GM18520 (cell line): ENCODE results near the gene SEC14L1.

ENCODE experiments used
- ATAC-seq: cut with Tn5 transposase; IDR thresholded peaks from one replicate; pipeline ENCODE4 v1.9.1; 2021; ENCODE audit not compliant: unreplicated experiment

The SEC14L1 gene

GRCh38 chr17:77160875-77161530 lies 20.2 kb downstream of the SEC14L1 start:
- ATAC-seq = no peak

GRCh38 chr17:77161953-77162352 lies 21.2 kb downstream of the SEC14L1 start:
- ATAC-seq = no peak

- no peak for ATAC-seq
Measured at GRCh38 chr17:77163001-77163400, 22.2 kb downstream of the SEC14L1 start.

DNA sequence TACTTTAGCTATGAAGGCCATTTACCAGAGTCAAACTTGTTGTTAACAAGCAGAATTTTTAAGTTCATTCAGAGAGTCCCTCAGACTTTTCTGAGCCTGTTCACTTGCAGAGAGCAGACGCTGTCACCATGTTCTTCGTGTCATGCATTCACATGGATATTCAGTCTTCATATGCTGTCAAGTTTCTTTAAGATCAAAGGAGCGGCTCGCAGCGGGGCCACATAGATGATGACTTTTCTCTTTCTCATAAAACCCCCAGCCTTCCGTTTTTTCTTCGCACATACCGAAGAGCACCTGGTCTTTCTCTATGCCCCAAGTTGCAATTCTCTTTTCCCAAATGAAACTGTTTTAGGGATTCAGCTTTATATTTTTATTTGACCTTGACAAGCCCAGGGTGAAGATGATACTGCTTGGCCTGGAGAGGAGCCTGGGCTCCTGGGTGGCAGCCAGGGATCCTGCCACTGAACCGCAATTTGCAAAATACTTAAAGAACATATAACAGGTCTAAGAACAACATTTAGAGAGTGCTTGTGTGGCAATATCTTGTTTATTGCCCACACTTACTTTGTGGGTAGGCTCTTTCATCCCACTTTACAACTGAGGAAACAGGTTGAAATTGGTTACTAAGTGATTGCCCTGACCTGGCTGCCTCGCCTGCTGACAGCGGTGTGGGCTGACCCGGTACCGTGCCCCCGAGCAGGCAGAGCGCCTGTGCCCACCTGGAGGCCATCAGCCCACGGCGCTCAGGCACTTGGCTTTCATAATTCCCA lies 22.9 kb downstream of the SEC14L1 start:
- ATAC-seq = no peak

DNA sequence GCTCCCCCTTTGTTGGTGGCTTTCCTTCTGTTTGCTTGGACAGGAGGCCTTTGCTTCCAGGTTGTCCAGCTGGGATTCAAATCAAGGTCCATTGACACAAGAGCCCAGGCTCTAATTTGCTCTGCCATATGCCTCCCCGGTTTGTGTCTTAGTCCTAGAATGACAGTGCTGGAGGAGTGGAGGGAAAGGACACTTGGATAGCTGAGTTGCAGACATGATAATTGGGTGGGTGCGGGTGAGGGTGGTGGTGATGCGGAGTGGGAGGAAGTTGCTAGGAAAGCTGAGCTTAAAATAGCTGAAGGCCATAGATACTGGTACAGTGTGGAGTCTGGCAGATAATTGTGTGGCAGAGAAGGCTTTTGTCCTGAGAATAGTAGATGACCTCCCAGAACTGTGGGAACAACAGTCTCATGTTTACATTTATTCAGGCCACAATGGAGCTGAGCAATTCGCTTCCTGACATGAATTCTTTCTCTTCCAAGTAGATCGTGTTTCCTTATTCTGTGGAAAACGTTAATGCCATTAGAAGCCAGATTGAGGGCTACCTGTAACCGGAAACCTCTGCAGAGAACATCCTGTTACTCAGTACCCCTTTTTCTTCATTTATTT lies 23.8 kb downstream of the SEC14L1 start:
- ATAC-seq = no peak

GRCh38 chr17:77165577-77165976 lies 24.8 kb downstream of the SEC14L1 start:
- ATAC-seq = no peak

DNA sequence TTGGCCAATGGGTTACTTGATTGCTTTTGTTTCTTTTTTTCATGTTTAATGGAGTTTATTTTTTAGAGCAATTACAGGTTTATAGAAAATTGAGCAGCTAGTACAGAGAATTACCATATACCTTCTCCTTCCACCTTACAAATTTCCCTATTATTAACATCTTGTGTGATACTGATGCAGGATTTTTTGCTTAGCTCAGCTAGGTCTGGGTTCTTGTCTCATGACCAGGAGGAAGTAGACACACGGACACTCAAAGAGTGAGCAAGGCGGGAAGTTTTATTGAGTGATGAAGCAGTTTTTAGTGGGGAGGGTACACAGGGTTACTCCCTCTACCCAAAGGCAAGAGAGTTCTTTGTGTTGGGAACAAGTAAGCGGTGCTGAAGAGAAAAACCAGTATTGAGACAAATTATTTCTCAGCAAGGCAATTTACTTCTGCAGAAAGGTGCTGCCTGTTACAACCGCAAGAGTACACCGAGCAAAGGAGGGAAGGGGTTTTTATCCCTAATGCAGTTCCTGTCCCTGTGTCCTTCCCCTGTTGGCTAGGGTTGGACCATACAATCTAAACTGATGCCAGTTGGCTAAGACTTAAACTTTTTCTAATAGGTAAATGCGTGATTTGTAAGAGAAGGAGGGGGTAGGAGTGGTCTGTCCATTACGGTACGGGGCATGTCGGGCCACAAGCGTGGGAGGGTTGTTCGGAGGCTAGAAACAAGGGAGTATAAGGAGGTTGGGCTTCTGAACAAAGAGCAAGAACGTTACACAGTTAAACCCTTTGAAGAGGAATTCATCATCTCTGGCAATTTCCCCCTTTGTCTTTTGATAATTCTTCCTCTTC lies 26.9 kb downstream of the SEC14L1 start:
- ATAC-seq = no peak

GRCh38 chr17:77173104-77173503 lies 32.3 kb downstream of the SEC14L1 start:
- ATAC-seq = no peak

DNA sequence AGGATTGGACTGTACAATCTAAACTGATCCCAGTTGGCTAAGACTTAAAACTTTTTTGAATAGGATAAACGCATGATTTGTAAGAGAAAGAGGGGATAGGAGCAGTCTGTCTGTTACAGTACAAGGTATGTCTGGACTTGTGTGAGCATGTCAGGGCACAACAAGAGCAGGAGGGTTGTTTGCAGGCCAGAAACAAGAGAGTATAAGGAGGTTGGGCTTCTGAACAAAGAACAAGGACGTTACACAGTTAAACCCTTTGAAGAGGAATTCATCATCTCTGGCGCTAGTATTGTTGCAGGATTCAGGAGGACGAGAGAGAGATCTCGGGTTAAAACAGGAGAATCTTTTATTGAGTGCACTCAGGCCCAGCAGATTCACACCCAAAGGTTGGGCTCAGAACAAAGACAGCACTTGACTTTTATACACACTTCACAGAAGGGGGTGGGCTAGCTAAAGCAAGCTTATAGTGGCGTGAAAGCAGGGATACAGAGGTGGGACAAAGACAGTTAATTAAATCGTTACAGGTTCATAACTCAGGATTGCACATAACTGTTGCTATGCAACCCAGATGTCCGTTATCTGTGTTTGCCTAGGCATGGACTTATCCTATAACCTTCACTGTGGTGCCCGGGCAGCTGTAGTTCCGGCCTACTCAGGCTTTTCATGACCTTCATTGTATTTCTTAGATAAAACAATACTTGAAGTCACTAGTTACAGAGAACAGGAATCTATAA lies 34.3 kb downstream of the SEC14L1 start:
- no peak for ATAC-seq

DNA sequence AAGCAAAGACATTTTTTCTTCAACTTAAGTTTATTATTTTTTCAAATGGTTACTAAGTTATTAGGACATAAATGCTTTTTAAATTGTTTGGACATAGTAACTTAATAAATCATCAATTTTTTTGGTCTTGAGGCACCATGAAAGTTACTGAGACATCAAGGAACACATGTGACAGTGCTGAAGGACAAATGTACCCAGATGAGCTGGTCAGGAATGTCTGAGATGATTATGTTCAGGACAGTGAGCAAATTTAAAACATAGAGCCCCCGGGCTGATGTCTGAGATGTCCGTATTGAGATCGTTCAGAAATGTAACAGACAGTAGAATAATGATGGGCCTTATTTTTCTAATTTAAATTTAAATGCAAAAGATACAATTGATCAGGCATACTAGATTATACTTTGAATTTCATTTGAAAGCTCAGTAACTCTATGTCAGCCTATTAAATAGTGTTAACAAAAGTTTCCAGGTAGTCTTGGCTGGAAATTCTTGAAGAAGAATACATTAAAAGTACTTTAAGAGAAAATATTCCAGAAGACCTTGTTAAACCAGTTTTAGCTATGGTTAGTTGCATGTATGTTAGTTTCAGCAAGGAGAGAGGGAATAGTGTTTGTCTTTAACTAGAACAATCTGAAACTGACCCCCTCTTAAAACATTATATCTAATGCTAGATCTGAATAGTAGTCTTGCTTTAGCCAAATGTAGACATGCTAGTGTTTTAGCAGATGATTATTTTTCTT lies 36.4 kb downstream of the SEC14L1 start:
- no peak for ATAC-seq

- ATAC-seq = no peak
Measured at GRCh38 chr17:77178050-77178449, 37.3 kb downstream of the SEC14L1 start.

DNA sequence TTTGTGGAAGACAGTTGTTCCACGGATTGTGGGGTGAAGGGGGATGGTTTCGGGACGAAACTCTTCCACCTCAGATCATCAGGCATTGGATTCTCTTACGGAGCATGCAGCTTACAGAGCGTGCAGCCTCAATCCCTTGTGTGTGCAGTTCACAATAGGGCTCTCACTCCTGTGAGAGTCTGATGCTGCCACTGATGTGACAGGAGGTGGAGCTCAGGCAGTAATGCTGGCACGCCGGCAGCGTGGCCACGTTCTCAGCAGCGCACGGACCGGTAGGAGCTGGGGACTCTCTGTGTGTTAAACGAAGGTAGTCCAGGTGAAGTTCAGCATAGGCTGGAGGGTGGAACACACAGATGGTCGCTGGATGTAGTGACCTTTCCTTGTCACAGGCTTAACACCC lies 37.8 kb downstream of the SEC14L1 start:
- no peak for ATAC-seq

GRCh38 chr17:77180503-77181357 lies 40.0 kb downstream of the SEC14L1 start:
- no peak for ATAC-seq

DNA sequence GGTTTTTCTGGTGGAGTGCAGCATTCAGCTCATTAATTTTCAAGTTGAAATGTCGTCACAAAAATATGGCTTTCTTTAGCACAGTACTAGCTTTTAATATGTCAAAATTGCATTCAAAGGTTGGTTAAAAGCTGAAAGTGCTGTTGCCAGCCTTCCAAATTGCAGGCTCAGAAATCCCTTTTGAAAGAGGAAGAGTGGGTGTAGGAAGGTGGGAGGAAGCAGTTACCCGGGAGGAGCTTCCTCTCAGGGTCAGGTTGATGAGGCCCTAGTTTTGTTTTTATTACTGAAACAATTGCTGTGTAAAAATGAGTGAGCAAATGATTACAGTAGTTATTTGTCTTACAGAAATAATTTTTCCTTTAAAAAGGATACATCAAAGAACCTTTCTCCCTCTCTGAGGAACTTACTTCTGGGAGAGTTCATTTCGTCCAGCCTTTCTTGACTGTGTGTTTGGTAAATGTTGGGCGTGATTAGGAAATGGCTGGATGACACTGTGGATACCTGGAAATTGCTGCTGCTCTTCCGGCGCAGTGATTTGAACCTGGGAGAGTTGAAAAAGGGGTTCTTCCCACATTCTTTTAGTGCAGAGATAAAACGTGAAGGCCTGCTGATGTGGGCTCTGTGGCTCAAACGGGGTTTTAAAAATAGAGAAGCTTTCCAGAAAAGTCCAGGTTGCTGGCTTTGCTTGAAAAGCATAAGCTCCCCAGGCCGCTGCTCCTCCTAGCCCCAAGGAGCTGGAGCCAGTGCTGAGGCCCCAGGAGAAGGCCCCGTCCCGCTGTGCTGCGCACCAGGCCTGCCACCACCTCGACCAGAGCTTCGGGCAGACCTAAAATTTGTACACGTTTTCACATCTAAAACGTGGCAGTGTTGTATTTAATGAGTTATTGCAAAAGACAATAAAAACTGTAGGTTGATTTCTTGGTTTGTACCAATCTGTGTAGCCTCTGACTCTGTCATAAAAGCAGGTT lies 41.7 kb downstream of the SEC14L1 start:
- ATAC-seq = no peak

DNA sequence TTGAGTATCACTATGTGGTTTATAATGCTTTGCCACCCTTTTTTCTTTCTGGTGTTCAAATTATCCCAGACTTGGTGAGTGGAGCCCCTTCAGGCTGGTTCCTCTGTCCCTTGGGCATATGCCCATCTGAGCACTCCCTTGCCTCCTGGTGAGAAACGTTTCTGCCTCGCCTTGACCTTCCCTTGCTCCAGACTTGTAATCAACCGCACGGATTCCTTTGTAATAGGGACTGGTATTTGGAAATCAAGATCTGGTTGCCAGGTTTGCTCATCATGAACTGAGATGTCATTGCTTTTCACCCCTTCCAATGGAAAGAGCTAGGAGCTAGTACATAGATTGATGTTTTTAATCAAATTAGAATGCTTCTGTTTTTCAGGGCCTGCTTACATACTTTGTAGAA lies 43.7 kb downstream of the SEC14L1 start:
- ATAC-seq = no peak

DNA sequence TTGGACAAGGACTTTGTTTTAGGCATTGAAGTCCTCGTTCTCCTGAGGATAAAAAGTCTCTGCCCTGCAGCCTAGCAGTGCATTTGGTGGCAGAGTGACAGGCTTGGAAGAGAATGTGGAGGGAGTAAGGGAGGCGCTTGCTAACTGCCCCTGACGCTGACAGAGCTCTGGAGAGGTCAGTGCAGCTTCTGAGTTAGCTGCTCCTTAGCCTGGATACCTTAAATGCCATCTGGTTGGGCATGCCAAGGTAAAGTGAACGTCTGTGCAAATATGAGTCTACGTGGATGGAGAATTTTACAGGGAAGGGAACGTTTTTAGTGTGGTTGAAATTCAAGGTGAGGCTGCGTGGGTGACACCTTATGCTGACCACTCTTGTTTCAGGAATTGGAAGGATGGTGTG lies 44.4 kb downstream of the SEC14L1 start:
- no peak for ATAC-seq

GRCh38 chr17:77186141-77186604 lies 45.4 kb downstream of the SEC14L1 start:
- no peak for ATAC-seq
